HCT116 (cell line): ENCODE results near the gene PLAAT3.
"Not testable (repeated sequence)": the region's sequence is repeated elsewhere in the genome, so short reads cannot be mapped to it uniquely, and the experiment has no call there.

Experiments
- CEBPB ChIP-seq: IDR thresholded peaks from 2 replicates; pipeline ENCODE4 v1.6.1; 2012; ENCODE audit warnings: low read depth
- EGR1 ChIP-seq: IDR thresholded peaks from 2 replicates; pipeline ENCODE4 v1.6.1; 2012; ENCODE audit warnings: low read depth
- EZH2 ChIP-seq: fragments of 200-600 bp; sonication (generic); IDR thresholded peaks from 2 replicates; pipeline ENCODE4 v1.6.1; 2017; ENCODE audit warnings: antibody characterized with exemption, mixed run types
- EZH2phosphoT487 ChIP-seq: fragments of 200-600 bp; IDR thresholded peaks from 2 replicates; pipeline ENCODE4 v1.6.1; 2018; ENCODE audit warnings: antibody characterized with exemption, borderline replicate concordance
- POLR2A ChIP-seq: IDR thresholded peaks from 2 replicates; pipeline ENCODE4 v1.7.0; 2011; ENCODE audit warnings: borderline replicate concordance; ENCODE audit not compliant: insufficient read depth, insufficient read length; ENCODE audit errors: extremely low read depth
- RAD21 ChIP-seq: IDR thresholded peaks from 2 replicates; pipeline ENCODE4 v1.6.1; 2012; ENCODE audit warnings: low read depth, mild to moderate bottlenecking
- SIN3A ChIP-seq: IDR thresholded peaks from 2 replicates; pipeline ENCODE4 v1.6.1; 2012; ENCODE audit warnings: low read depth
- TF ChIP-seq, protein P1 (sequence below): IDR thresholded peaks from 2 replicates; pipeline ENCODE4 v1.6.1; 2012
- TF ChIP-seq, protein P2 (sequence below), 3 experiments: fragments of 200-600 bp in 1 of 3; sonication (generic) in 1 of 3; IDR thresholded peaks in 2 of 3; conservative IDR thresholded peaks in 1 of 3; 2 replicates each; pipeline ENCODE4 v1.5.1; 2012 to 2017; ENCODE audit warnings: low read depth in 2 of 3, low read length in 2 of 3, antibody characterized with exemption in 1 of 3, borderline replicate concordance in 1 of 3, control low read depth in 1 of 3, mild to moderate bottlenecking in 1 of 3, mixed read lengths in 1 of 3, mixed run types in 1 of 3, moderate library complexity in 1 of 3; ENCODE audit not compliant: insufficient read depth in 1 of 3

DNA sequence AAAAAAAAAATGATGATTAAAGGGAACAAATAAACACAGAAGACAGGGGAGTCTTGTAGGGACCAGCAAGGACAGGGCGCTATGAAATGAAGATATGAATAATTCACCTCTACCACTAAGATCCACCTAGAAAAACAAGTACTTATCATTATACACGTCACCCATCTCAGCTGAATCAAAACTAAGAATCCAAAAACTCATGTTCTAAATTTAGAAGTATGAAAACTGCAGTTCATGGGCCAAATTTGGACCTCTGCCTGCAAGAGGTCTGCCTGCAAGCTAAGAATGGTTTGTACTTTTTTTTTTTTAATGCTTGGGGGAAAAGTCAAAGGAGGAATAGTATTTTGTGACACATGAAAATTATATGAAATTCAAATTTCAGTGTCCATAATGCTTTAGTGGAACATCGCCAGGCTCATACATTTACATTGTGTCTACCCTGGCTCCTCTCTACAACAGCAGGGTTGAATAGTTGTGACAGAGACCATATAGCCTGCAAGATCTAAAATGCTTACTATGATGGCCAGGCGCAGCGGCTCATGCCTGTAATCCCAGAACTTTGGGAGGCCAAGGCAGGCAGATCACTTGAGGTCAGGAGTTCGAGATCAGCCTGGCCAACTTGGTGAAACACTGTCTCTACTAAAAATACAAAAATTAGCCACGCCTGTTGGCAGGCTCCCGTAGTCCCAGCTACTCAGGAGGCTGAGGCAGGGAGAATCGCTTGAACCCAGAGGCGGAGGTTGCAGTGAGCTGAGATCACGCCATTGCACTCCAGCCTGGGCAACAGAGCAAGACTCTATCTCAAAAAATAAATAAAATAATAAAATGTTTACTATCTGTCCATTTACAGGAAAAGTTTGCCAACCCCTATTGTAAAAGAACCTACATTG lies 11.7 kb downstream of the PLAAT3 start:
- TF ChIP-seq, protein P1, sequence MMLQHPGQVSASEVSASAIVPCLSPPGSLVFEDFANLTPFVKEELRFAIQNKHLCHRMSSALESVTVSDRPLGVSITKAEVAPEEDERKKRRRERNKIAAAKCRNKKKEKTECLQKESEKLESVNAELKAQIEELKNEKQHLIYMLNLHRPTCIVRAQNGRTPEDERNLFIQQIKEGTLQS: not testable (repeated sequence)
- not testable (repeated sequence) for TF ChIP-seq EGR1, EZH2, POLR2A, RAD21, SIN3A, EZH2phosphoT487, CEBPB
- TF ChIP-seq, protein P2, sequence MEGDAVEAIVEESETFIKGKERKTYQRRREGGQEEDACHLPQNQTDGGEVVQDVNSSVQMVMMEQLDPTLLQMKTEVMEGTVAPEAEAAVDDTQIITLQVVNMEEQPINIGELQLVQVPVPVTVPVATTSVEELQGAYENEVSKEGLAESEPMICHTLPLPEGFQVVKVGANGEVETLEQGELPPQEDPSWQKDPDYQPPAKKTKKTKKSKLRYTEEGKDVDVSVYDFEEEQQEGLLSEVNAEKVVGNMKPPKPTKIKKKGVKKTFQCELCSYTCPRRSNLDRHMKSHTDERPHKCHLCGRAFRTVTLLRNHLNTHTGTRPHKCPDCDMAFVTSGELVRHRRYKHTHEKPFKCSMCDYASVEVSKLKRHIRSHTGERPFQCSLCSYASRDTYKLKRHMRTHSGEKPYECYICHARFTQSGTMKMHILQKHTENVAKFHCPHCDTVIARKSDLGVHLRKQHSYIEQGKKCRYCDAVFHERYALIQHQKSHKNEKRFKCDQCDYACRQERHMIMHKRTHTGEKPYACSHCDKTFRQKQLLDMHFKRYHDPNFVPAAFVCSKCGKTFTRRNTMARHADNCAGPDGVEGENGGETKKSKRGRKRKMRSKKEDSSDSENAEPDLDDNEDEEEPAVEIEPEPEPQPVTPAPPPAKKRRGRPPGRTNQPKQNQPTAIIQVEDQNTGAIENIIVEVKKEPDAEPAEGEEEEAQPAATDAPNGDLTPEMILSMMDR (IDR thresholded peaks at IDR 0.05 in 2 of 3, conservative IDR thresholded peaks at IDR 0.05 in 1 of 3; ENCODE audit: borderline replicate concordance in 1 of 3, insufficient read depth in 1 of 3, low read depth in 2 of 3, low read length in 2 of 3): not testable (repeated sequence)
